ENCODE measurements around the gene METTL23. TPM values are rescaled to one million over a fixed set of nuclear protein-coding genes. Genes with fewer than 3 reads are reported as not detected.
"Not testable (repeated sequence)": the region's sequence is repeated elsewhere in the genome, so short reads cannot be mapped to it uniquely, and the experiment has no call there.

METTL23 gene
- total RNA-seq, 2 experiments from 2014 or later = 35.4 to 37.8 TPM

DNA sequence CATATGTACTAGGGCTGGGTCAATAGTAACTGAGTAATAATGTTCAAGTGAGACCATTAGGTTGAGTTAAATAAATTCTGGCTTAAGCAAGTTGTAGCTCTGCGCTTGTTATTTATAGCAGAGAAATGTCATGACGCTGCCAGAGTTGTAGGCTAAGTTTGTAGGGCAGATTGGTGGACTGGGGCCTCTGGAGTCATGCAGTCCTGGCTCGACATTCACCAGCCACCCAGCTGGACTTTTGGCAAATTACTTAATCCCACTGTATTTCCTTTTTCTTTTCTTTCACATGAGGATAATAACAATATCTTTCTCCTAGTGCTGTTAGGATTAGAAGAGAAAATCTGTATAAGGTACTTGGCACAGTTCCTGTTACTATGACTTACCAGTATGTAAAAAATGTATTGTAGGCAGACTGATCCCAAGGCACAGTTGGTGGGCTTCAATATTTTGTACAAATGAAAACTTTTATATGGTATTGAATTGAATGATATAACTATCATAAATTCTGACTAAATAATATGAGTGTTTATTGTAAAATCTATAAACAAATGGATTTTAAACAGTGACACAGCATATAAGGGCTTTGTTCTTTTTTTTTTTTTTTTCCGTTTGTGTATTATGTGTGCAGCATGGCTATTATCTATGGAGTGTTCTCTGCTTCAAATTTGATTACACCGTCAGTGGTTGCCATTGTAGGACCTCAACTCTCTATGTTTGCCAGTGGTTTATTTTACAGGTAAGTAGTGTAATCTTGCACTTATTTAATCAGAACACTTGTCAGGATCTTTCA, 13.9 kb downstream of the METTL23 start:
- CTCF ChIA-PET = no interaction called here
- peaks cover 42% of the 10 kb centered on the region for H3K36me3 ChIP-seq (ENCODE audit: insufficient read depth, low read length)
- POLR2A ChIA-PET = interaction anchor here (6.7 kb wide), 1 partner anchor 14 kb away, joined by 165 read pairs; the partner anchor contains the start of genes JMJD6 and METTL23
- intact Hi-C loops (cut with DNase I, micrococcal nuclease) = no loop called here
- H3K27me3 Mint-ChIP-seq = no peaks in the 10 kb centered on the region
- peaks cover 67% of the 10 kb centered on the region for H3K36me3 Mint-ChIP-seq (ENCODE audit: low read depth)
- no peak overlapping the region for H3K4me3 ChIP-seq (ENCODE audit: low read length)
- ATAC-seq (ENCODE audit: poor library complexity) = no peak
- H3K27ac ChIP-seq (ENCODE audit: low read depth in 1 of 2, low read length in 2 of 2) = no peak overlapping the region
- TF ChIP-seq, protein P1, sequence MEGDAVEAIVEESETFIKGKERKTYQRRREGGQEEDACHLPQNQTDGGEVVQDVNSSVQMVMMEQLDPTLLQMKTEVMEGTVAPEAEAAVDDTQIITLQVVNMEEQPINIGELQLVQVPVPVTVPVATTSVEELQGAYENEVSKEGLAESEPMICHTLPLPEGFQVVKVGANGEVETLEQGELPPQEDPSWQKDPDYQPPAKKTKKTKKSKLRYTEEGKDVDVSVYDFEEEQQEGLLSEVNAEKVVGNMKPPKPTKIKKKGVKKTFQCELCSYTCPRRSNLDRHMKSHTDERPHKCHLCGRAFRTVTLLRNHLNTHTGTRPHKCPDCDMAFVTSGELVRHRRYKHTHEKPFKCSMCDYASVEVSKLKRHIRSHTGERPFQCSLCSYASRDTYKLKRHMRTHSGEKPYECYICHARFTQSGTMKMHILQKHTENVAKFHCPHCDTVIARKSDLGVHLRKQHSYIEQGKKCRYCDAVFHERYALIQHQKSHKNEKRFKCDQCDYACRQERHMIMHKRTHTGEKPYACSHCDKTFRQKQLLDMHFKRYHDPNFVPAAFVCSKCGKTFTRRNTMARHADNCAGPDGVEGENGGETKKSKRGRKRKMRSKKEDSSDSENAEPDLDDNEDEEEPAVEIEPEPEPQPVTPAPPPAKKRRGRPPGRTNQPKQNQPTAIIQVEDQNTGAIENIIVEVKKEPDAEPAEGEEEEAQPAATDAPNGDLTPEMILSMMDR (IDR thresholded peaks at IDR 0.05) = no peak
- H3K4me1 ChIP-seq (ENCODE audit: insufficient read depth, low read length) = peaks cover 13% of the 10 kb centered on the region
- no peaks in the 10 kb centered on the region for H3K27me3 ChIP-seq (ENCODE audit: control insufficient read depth in 1 of 2, insufficient read depth in 2 of 2, low read length in 2 of 2)
- H3K27ac Mint-ChIP-seq = no peak overlapping the region
- H3K9me3 ChIP-seq (ENCODE audit: control insufficient read depth in 1 of 2, insufficient read depth in 1 of 2, low read length in 2 of 2) = no peaks in the 10 kb centered on the region
- H3K9me3 Mint-ChIP-seq = no peaks in the 10 kb centered on the region
- DNase-seq = no peak
- H3K4me3 Mint-ChIP-seq = peak overlapping the region; percentile 45
- H3K4me1 Mint-ChIP-seq (ENCODE audit: low read depth) = peaks cover 28% of the 10 kb centered on the region

DNA sequence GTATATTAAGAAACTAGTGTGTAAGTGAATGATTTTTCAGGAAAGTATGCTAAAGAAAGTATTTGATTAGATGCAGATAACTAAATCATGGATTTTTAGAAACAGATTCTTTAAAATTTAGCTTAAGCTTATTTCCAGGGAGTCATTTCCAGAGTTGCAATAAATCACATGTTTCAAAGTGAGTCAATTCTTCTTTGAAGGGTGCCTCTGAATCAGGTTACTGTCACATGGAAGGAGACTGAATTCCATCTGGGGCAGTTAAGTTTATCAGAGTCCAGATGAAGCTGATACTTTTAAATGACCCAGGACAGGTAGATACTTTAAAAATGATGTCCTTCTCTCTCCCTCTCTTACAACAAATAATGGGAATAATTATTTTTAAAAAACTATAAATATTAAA, 16.3 kb downstream of the METTL23 start:
- H3K4me3 Mint-ChIP-seq = no peak overlapping the region
- Histone ChIP-seq H3K4me1 (ENCODE audit: insufficient read depth, low read length) (peaks cover 13% of the 10 kb centered on the region), H3K27me3 (ENCODE audit: control insufficient read depth in 1 of 2, insufficient read depth in 2 of 2, low read length in 2 of 2) (no peaks in the 10 kb centered on the region), H3K4me3 (ENCODE audit: low read length) (no peak overlapping the region), H3K36me3 (ENCODE audit: insufficient read depth, low read length) (peaks cover 49% of the 10 kb centered on the region), H3K9me3 (ENCODE audit: control insufficient read depth in 1 of 2, insufficient read depth in 1 of 2, low read length in 2 of 2) (no peaks in the 10 kb centered on the region), H3K27ac (ENCODE audit: low read depth in 1 of 2, low read length in 2 of 2) (no peak overlapping the region)
- ATAC-seq (ENCODE audit: poor library complexity) (no peak), DNase-seq (no peak)
- ChIA-PET CTCF (interaction anchor here (0.5 to 0.8 kb wide), 4 partner anchors 15 to 775 kb away, joined by 3 to 5 read pairs (median 4); no protein-coding TSS in a partner anchor), POLR2A (interaction anchor here (1.6 kb wide), 1 partner anchor 16 kb away, joined by 6 read pairs; the partner anchor contains the start of genes JMJD6 and METTL23)
- intact Hi-C loops (cut with DNase I, micrococcal nuclease) = no loop called here
- TF ChIP-seq, protein P1 (IDR thresholded peaks at IDR 0.05) = no peak
- peaks cover 23% of the 10 kb centered on the region for H3K4me1 Mint-ChIP-seq (ENCODE audit: low read depth)
- no peaks in the 10 kb centered on the region for H3K27me3 Mint-ChIP-seq
- H3K9me3 Mint-ChIP-seq = no peaks in the 10 kb centered on the region
- peaks cover 63% of the 10 kb centered on the region for H3K36me3 Mint-ChIP-seq (ENCODE audit: low read depth)
- no peak overlapping the region for H3K27ac Mint-ChIP-seq

DNA sequence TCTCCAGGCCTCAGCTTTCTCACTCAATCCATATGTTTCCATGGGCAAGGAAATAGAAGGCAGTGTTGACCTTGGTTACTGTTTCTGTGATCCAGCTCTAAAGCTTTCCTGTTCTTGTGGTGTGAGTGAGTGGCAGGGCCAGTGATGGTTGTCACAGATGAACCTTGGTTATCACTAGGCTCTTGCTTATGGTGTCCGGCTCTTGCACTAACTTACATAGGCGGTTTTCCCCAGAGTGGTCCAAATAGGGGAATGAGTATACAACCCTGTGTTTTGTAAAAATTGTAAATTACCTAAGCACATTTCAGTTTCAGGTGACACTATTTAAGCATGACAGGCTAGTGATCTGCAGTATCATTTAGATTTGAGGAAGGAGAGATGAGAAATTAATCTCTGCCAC, 18.1 kb downstream of the METTL23 start:
- CTCF ChIA-PET = interaction anchor here (0.7 kb wide), 1 partner anchor 28 kb away, joined by 3 read pairs; no protein-coding TSS in a partner anchor
- Histone ChIP-seq H3K4me3 (ENCODE audit: low read length) (no peak overlapping the region), H3K4me1 (ENCODE audit: insufficient read depth, low read length) (peaks cover under 1% of the 10 kb centered on the region), H3K27ac (ENCODE audit: low read depth in 1 of 2, low read length in 2 of 2) (no peak overlapping the region), H3K27me3 (ENCODE audit: control insufficient read depth in 1 of 2, insufficient read depth in 2 of 2, low read length in 2 of 2) (no peaks in the 10 kb centered on the region), H3K9me3 (ENCODE audit: control insufficient read depth in 1 of 2, insufficient read depth in 1 of 2, low read length in 2 of 2) (no peaks in the 10 kb centered on the region), H3K36me3 (ENCODE audit: insufficient read depth, low read length) (peaks cover 56% of the 10 kb centered on the region)
- Mint-ChIP-seq H3K4me1 (ENCODE audit: low read depth) (peaks cover 10% of the 10 kb centered on the region), H3K4me3 (no peak overlapping the region), H3K27me3 (no peaks in the 10 kb centered on the region), H3K27ac (no peak overlapping the region), H3K9me3 (no peaks in the 10 kb centered on the region), H3K36me3 (ENCODE audit: low read depth) (peaks cover 68% of the 10 kb centered on the region)
- ATAC-seq (ENCODE audit: poor library complexity) (no peak), DNase-seq (no peak)
- TF ChIP-seq, protein P1 (IDR thresholded peaks at IDR 0.05) = no peak
- POLR2A ChIA-PET = interaction anchor here (1.0 kb wide), 1 partner anchor 9 kb away, joined by 3 read pairs; no protein-coding TSS in a partner anchor
- intact Hi-C loops (cut with DNase I, micrococcal nuclease) = no loop called here

DNA sequence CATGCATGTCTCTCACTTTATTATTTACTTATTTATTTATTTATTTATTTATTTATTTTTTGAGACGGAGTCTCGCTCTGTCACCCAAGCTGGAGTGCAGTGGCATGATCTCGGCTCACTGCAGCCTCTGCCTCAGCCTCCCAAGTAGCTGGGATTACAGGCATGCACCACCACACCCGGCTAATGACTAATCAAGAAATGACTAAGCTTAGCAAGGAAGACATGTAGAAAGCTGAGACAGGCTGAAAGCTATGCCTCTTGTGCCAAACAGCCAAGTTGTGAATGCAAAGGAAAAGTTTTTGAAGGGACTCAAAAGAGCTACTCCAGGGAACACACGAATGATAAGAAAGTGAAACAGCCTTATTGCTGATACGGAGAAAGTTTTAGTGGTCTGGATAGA, 19.1 kb downstream of the METTL23 start:
- H3K27me3 Mint-ChIP-seq; POLR2A ChIA-PET; H3K27ac Mint-ChIP-seq; H3K27me3 ChIP-seq (ENCODE audit: control insufficient read depth in 1 of 2, insufficient read depth in 2 of 2, low read length in 2 of 2); H3K4me3 ChIP-seq (ENCODE audit: low read length); intact Hi-C loops (cut with DNase I, micrococcal nuclease); H3K9me3 Mint-ChIP-seq; DNase-seq; H3K4me3 Mint-ChIP-seq; H3K4me1 ChIP-seq (ENCODE audit: insufficient read depth, low read length); ATAC-seq (ENCODE audit: poor library complexity); H3K9me3 ChIP-seq (ENCODE audit: control insufficient read depth in 1 of 2, insufficient read depth in 1 of 2, low read length in 2 of 2); H3K4me1 Mint-ChIP-seq (ENCODE audit: low read depth); H3K27ac ChIP-seq (ENCODE audit: low read depth in 1 of 2, low read length in 2 of 2): not testable (repeated sequence)
- peaks cover 71% of the 10 kb centered on the region for H3K36me3 Mint-ChIP-seq (ENCODE audit: low read depth)
- H3K36me3 ChIP-seq (ENCODE audit: insufficient read depth, low read length) = peaks cover 55% of the 10 kb centered on the region
- CTCF ChIA-PET = interaction anchor here (1.5 kb wide), 1 partner anchor 18 kb away, joined by 5 read pairs; no protein-coding TSS in a partner anchor
